ENCODE measurements around the gene ATP1B1.

DNA sequence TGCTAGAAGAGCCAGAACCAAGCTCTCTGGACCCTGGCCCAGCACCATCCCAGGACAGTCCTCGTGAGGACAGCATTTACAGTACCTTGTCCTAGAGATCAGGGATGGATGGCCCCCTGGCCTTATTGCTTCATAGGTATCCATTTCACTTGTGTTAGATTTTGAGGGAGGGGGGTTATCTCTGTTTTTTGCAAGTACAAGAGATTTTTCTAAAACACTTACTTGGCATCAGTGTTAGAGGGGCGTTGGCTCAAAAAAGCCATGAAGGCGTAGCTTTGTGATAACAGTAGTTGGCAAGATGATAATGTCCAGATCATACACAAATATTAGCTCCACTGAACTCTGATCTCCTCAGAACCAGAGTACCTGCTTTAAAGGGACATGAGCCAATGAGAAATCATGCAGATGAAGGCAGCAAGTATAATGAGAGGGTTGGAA, 5.8 kb upstream of the ATP1B1 start:
- TF ChIP-seq POLR2A (IDR thresholded peaks at IDR 0.05): no peak
- TF ChIP-seq, protein P1, sequence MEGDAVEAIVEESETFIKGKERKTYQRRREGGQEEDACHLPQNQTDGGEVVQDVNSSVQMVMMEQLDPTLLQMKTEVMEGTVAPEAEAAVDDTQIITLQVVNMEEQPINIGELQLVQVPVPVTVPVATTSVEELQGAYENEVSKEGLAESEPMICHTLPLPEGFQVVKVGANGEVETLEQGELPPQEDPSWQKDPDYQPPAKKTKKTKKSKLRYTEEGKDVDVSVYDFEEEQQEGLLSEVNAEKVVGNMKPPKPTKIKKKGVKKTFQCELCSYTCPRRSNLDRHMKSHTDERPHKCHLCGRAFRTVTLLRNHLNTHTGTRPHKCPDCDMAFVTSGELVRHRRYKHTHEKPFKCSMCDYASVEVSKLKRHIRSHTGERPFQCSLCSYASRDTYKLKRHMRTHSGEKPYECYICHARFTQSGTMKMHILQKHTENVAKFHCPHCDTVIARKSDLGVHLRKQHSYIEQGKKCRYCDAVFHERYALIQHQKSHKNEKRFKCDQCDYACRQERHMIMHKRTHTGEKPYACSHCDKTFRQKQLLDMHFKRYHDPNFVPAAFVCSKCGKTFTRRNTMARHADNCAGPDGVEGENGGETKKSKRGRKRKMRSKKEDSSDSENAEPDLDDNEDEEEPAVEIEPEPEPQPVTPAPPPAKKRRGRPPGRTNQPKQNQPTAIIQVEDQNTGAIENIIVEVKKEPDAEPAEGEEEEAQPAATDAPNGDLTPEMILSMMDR (IDR thresholded peaks at IDR 0.05 in 8 of 11, conservative IDR thresholded peaks at IDR 0.05 in 3 of 11): no peak

Data from spleen (tissue), 7 donors.